Measurements from ENCODE around the gene CLCF1.

The CLCF1 gene

DNA sequence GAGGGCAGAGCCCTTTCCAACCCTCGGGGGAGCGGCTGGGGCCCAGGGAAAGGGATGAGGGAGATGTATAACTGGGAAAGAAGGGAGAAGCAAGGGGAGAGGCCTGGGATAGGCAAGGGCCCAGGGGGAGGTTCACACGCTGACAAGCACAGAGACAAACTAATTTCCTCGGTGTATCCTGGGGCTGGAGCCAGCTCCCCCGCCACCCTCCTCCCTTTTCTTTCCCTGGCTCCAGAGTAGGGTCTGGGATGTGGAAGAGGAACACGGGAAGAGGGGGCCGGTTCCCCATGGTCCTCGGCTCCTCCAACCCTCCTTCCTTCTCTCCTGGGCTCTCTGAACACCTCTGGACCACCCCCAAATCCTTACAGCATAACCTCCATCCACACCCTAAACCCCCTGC, 6.9 kb downstream of the CLCF1 start:
- in situ Hi-C loops (cut with MboI; ENCODE audit: low pct_unique_long_range_greater_than_20kb, low sequenced_read_pairs, unreplicated experiment): no loop called here
- TF ChIP-seq, protein P1, sequence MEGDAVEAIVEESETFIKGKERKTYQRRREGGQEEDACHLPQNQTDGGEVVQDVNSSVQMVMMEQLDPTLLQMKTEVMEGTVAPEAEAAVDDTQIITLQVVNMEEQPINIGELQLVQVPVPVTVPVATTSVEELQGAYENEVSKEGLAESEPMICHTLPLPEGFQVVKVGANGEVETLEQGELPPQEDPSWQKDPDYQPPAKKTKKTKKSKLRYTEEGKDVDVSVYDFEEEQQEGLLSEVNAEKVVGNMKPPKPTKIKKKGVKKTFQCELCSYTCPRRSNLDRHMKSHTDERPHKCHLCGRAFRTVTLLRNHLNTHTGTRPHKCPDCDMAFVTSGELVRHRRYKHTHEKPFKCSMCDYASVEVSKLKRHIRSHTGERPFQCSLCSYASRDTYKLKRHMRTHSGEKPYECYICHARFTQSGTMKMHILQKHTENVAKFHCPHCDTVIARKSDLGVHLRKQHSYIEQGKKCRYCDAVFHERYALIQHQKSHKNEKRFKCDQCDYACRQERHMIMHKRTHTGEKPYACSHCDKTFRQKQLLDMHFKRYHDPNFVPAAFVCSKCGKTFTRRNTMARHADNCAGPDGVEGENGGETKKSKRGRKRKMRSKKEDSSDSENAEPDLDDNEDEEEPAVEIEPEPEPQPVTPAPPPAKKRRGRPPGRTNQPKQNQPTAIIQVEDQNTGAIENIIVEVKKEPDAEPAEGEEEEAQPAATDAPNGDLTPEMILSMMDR (IDR thresholded peaks at IDR 0.05; ENCODE audit: extremely low read depth, insufficient read depth, missing control alignments): no peak
- no peak for DNase-seq (ENCODE audit: low spot score)

DNA sequence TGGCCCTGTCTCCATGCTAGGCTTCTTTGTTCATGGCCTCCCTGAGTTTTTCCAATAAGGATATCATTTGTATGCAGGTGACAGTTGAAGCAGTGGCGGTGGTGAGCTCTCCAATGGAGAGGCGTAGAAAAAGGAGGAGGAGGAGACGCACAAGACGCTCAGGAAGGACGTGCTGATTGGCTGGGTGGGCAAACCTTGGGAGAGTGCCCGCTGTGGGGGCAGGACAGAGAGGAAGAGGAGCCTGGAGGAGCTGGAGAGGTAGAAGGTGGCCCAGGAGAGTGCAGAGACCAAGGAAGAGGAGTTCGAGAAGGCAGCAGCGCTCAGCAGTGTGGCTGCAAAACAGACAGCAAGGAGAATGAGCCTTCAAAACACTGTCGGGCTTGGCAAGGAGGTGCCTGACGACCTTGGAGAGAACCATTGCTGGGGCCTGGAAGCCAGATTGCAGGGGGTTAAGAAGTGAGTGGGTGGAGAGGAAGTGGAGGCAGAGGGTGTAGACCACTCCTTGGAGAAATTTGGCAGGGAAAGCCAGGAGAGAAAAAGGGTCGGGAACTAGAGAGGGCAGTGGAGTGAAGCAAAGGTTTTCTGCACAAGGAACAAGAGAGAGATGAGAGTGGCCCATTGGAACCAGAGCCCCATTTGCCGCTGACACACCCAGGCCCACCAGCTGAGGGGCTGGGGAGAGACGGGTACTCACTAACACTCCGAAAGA, 7.5 kb downstream of the CLCF1 start:
- no peak for DNase-seq (ENCODE audit: low spot score)
- in situ Hi-C loops (cut with MboI; ENCODE audit: low pct_unique_long_range_greater_than_20kb, low sequenced_read_pairs, unreplicated experiment): no loop called here
- TF ChIP-seq, protein P1 (IDR thresholded peaks at IDR 0.05; ENCODE audit: extremely low read depth, insufficient read depth, missing control alignments): no peak

DNA sequence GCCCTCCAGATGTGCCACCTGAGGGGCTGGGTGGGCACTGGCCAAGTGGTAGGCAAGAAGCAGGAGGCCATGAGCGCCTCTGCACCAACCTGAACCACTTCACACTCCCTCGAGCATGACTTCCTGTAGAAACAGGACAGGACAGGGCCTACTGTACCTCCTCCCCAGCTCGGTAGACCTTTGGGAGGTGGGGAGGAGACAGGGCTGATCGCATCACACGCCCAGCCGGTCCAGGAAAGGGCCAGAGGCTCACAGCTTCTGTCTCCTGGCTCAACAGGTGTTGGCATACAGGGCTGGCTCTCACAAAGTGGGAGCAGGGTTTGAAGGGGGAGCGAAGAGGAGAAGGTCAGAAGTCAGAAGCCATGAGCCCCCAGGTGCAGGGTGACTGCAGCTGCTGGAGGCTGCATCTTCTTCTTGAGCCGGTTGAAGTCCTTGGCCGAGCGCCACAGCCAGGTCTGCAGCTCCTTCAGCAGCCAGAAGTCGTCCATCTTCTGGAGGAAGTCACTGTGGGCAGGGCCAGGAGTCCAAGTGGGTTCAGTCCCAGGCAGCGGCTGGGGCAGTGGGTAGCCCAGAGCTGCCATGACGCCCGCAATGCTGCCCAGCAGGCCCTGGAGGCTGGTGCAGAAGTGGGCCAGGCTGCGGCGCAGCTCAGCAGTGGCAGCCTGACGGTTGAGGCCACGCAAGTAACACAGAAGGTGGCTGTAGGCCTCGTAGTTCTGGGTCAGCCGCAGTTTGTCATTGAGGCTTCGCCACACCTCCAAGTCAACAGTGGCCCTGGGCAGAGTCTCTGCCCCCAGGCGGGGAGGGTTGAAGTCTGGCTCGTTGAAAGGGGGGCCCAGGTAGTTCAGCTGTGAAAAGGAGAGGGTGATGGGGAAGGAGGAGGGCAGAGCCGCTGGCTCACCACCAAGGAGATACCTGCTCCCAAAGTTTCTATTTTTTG, 8.3 kb downstream of the CLCF1 start:
- DNase-seq (ENCODE audit: low spot score): no peak
- in situ Hi-C loops (cut with MboI; ENCODE audit: low pct_unique_long_range_greater_than_20kb, low sequenced_read_pairs, unreplicated experiment): no loop called here
- TF ChIP-seq, protein P1 (IDR thresholded peaks at IDR 0.05; ENCODE audit: extremely low read depth, insufficient read depth, missing control alignments): no peak

DNA sequence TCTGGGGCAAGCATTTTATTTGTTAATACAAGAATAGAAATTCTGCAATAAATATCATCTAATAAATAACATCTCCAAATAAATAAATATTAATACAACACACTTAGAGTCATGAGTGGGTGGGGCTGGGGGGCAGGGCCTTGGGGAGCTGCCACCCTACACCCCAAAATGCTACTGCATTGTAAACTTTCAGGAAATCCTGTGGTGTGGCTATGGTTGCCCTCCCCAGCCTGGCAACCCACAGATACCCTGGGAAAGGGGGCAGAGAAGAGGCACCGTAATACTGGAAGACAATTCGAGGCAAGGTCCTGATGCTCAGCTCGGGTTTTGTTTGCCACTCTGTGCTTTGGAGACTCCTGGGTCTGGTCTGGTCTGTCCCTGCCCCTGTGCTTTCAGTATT, 9.2 kb downstream of the CLCF1 start:
- in situ Hi-C loops (cut with MboI; ENCODE audit: low pct_unique_long_range_greater_than_20kb, low sequenced_read_pairs, unreplicated experiment): no loop called here
- no peak for DNase-seq (ENCODE audit: low spot score)
- TF ChIP-seq, protein P1 (IDR thresholded peaks at IDR 0.05; ENCODE audit: extremely low read depth, insufficient read depth, missing control alignments): no peak

DNA sequence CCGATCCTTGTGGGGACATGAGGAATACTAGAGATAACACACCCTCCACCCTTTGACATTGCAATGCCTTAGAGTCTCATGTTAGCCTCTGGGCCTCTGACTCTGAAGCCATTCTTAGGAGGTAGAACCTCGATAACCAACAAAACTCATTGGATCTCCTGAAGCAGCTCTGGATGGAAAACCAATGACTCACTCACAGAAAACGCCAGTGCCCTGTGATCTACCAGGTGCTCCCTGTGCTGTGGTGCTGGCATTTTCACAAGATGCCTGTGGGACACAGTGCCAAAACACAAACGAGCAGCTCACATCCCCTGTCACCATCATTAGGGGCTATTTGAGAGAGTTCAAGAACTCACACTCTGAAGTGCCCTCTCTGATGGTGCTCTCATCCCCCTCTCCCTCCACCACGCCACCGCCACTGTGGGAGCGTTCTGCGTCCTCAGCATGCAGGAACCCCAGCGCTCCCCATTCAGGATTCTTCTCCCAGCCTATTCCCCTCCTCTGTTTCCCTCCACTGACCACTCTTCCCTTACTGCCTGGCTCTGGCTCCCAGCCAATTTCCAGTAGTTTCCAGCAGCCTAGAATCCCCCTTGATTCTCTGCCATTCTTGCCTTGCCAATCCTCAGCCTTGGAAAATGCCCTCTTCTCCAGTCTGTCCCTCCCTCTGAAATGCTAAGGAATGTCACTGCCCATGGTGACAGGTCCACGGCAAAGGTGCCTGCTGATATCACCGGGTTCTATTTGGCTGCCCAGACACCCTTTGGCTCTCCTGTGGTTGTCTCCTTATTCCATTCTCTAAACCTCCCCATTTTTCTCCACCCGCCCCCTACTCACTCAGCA, 15.3 kb downstream of the CLCF1 start:
- DNase-seq (ENCODE audit: low spot score): peak; percentile 2
- TF ChIP-seq, protein P1 (IDR thresholded peaks at IDR 0.05; ENCODE audit: extremely low read depth, insufficient read depth, missing control alignments): no peak
- in situ Hi-C loops (cut with MboI; ENCODE audit: low pct_unique_long_range_greater_than_20kb, low sequenced_read_pairs, unreplicated experiment): no loop called here

Data from GM13977 (cell line).